ENCODE data around the gene TSTD2.

- TF ChIP-seq YY1 (IDR thresholded peaks at IDR 0.05; ENCODE audit: insufficient read depth, insufficient read length) (no peak), ZNF274 (IDR thresholded peaks at IDR 0.05; ENCODE audit: low read depth, low read length) (no peak), SUZ12 (IDR thresholded peaks at IDR 0.05; ENCODE audit: extremely low read depth, insufficient read depth, insufficient read length) (no peak)
These were observed 18.5 kb upstream of the TSTD2 start for GRCh38 chr9:97651646-97652045.

Data from NT2/D1 (cell line).